GM03348 (cell line): ENCODE results near the gene ZFHX3.

Experiments
- DNase-seq: peaks from one replicate; pipeline ENCODE4 v3.0.0; 2012; ENCODE audit warnings: low spot score

Gene ZFHX3

GRCh38 chr16:72974142-72974769 is 73.7 kb downstream of the ZFHX3 start:
- DNase-seq, result no peak

- DNase-seq, result no peak
Measured at GRCh38 chr16:72972878-72973571, 74.9 kb downstream of the ZFHX3 start.

DNA sequence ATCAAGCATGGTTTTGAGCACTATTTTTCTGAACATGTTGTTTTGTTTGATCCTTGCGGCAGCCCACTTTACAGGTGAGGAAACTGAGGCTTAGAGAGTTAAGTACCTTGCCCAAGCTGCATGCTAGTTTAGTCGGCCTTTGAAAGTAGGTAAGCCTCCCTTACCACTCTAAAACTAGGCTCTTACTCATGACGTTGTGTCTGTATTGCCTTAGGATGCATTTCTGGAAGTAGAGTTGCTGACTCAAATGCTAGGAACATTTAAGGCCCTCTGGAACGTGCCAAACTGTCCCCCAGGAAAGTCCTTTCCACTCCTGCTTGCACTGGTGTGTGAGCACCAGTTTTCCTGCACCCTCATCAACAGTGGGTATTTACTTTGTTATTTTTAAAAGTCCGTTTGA is 76.6 kb downstream of the ZFHX3 start:
- no peak for DNase-seq

DNA sequence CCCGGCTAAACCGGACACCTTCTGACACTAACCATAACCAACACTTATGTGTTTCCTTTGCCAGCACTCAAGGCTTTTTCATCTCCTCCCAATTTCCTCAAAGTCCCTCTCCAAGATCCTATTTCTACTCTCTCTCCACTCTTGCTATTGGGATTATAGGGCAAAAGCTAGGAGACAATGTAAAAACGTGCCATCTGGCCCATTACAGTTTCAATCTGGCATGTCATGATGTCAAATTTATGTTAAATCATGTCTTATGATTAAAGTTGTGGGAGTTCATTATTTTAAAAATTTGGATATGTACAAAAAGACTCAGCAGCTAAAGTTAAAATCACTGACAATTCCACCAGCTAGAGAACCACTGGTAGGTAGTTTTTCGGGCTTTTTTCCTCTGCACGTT is 77.3 kb downstream of the ZFHX3 start:
- no peak for DNase-seq

GRCh38 chr16:72969812-72970211 is 78.1 kb downstream of the ZFHX3 start:
- no peak for DNase-seq

GRCh38 chr16:72969146-72969545 is 78.8 kb downstream of the ZFHX3 start:
- no peak for DNase-seq

DNA sequence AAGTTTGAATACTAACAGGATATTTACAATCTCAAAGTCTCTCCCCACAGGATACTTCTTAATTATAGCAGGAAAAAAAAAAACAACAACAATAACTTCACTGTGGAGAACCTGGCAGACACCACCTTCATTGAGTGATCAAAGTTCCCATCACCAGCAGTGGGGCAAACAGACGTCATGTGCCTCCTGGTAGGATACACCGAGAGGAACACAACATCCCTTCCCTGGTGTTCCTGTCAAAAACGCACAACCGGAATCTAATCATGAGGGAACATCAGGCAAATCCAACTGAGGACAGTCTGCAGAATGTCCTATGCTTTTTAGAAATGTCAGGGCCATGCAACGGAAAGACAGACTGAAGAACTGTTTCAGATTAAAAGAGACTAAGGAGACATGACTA is 80.0 kb downstream of the ZFHX3 start:
- DNase-seq, result no peak

DNA sequence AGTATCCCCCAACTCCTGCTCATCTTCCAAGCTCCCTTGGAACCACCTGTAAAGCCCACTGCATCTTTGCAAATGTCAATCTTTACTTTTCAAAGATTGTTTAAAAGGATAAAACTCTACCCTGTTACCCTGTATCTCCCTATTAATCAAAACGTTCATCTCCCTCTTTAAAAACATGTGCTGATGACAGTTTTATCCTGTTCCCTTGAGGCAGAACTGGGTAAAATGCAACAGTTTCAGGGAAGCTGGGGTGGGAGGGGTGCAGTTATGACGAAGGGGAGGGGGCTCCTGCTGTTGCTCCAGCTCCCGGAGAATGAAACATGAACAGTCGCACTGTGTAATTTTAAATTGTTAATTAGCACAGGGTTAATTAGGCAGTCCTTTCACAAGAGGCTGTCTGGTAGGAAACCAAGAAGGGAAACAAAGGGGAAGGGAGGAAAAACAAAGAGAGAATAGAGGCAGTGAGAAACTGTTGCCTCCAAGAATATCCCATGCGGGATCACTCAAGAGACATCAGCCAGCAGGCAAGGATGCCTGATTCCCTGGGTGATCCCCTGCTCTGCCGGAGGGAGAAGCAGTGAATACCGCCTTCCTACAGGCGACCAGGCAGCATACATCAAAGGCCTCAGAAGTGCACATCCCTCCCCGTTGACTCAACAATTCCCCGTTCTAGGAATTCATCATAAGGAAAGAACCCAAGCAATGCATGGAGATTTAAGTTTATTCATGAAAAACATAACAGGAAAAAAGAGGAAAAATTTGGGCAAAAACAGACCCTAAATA is 84.2 kb downstream of the ZFHX3 start:
- no peak for DNase-seq

DNA sequence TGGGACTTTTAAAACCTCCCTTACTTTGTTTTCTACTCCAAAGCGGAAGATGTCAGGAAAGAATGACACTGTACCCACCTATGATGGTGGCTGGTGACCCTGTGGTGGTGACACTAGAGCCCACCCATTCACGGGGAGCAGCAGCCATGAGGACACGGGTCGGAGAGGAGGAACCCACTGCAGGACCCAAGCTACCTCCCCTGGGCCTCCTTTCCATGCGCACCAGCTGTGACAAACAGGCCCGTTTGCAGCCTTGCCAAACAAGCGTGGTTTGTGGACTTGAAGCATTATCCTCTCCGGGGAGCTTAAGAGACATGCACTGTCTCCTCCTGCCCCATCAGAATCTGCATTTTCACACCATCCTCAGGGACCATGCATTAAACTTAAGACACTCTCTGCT is 85.6 kb downstream of the ZFHX3 start:
- no peak for DNase-seq

DNA sequence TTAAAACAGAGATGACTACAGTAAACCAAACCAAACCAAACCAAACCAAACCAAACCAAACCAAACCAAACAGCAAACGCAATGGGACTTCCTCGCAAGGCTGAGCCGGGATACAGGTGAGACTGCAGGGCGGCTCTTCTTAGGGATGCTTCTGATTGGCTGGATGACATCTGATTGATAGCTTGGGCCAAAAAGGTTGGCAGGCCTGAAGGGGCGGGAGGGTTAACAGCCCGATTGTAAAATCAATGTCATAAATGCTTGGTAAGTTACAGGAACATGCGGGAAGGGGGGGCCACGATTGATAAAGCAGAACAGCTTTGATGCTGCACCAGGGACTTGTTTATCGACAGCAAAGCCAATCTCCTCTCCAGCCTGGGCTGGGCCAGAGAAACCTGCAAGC is 86.1 kb downstream of the ZFHX3 start:
- DNase-seq, result no peak

- DNase-seq, result peak; percentile 41
Measured at GRCh38 chr16:72961115-72961832, 86.7 kb downstream of the ZFHX3 start.

DNA sequence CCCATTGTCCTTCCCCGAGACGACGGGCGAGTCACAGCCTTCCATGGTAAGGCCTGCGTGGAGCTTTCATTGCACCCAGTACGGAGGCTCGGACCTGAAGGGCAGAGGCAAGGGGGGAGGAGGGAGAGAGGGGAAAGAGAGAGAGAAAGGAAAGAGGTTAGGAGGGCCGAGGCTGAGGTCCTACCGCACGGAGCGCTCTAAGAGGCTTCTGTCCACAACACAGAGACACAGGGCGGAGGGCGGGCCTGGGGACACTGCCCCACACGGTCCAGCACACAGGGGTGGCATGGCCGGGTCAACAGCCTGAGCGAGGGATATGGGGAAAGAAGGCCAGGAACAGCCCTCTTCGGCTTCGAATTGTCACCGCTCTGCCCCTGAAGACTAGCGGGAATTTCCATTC is 87.8 kb downstream of the ZFHX3 start:
- no peak for DNase-seq

DNA sequence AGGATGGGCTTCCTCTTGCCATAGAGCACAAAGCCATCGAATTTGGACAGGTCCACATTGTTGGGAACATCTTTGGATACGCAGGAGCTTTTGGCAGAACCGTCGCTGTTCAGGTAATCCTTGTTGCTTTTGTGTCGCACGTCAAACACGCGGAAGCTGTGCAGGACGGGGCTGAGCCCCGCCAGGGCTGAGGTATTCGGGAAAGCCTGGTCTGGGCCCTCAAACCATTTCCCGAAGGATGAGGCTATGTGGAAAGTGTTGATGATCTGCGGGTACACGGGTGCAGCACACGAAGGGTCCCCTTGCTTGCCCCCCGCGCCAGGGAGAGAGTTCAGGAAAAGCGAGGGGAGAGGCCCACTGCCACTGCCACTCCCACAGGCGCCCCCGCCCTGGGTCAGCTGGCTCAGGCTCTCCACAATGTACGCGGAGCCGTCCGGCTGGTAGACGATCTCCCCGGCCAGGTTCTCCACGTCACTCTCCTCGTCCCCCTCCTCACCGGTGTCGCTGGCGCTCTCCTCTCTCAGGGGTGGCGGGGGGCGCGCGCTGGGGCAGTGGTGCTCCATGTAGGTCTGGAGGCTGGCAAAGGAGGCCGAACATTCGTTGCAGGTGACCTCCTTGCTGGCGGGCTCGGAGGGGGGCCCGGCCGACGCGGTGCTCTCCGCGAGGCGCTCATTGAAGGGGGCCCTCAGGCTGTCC is 88.5 kb downstream of the ZFHX3 start:
- no peak for DNase-seq

- no peak for DNase-seq
Measured at GRCh38 chr16:72958522-72959076, 89.3 kb downstream of the ZFHX3 start.

GRCh38 chr16:72957303-72958277 is 90.3 kb downstream of the ZFHX3 start:
- no peak for DNase-seq

- no peak for DNase-seq
Measured at GRCh38 chr16:72956124-72957064, 91.5 kb downstream of the ZFHX3 start.

- DNase-seq, result peak; percentile 66
Measured at GRCh38 chr16:72952811-72953271, 95.1 kb downstream of the ZFHX3 start.

DNA sequence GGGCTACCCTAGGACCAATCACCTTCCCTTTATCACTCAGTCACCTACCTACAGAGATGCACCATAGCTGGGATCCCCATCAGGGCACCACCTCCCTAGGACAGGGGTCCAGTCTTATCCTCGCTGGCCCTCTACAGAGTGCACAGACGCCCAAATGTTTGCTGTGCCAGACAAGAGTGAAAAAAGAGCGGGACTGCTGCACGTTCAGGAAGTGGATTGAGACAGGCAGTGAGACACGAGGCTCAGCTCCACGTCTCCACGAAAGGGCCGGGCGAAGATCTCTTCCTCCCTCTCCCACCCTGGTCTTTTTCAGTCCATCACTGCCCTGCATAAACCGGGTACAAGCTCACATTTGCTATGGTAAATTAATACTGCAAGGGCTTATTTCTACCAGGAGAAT is 95.5 kb downstream of the ZFHX3 start:
- DNase-seq, result no peak

DNA sequence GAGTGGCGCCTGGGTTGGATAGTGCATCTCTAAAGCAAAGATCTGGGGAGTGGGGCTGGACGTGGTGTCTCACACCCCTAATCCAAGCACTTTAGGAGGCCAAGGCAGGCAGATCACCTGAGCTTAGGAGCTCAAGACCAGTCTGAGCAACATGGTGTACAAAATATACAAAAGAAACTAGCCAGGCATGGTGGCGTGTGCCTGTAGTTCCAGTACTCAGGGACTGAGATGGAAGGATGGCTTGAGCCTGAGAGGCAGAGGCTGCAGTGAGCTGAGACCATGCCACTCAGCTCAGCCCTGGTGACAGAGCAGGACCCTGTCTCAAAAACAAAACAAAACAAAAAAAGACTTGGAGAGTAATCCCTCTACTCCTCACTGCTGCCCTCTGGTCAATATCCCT is 96.0 kb downstream of the ZFHX3 start:
- DNase-seq, result no peak
